GOT3 (cell line): ENCODE measurements around the gene SHKBP1.
"Not testable (repeated sequence)": the region's sequence is repeated elsewhere in the genome, so short reads cannot be mapped to it uniquely, and the experiment has no call there.

Experiments used
- DNase-seq: peaks from one replicate; lab custom pipeline; 2025; ENCODE audit warnings: mixed read lengths; lab: John Stamatoyannopoulos, UW

The SHKBP1 gene

GRCh38 chr19:40576585-40577451, at the start of gene SHKBP1:
SHKBP1 (plus strand) TSS chr19:40576873; CDS start chr19:40576900, 27 bp downstream.
- DNase-seq, result peak; percentile 78

GRCh38 chr19:40528078-40528477, 48.6 kb upstream of the SHKBP1 start:
- no peak for DNase-seq

- DNase-seq, result no peak
These were observed 48.1 kb upstream of the SHKBP1 start for GRCh38 chr19:40528533-40529092.

- DNase-seq, result peak; percentile 33
These were observed 47.3 kb upstream of the SHKBP1 start for GRCh38 chr19:40529093-40529954.

- no peak for DNase-seq
These were observed 46.4 kb upstream of the SHKBP1 start for GRCh38 chr19:40530091-40530901.

- no peak for DNase-seq
These were observed 43.2 kb upstream of the SHKBP1 start for GRCh38 chr19:40533508-40533907.

- DNase-seq, result no peak
These were observed 42.5 kb upstream of the SHKBP1 start for GRCh38 chr19:40534148-40534547.

- no peak for DNase-seq
These were observed 37.6 kb upstream of the SHKBP1 start for GRCh38 chr19:40539070-40539469.

- DNase-seq, result no peak
These were observed 34.3 kb upstream of the SHKBP1 start for GRCh38 chr19:40542202-40542859.

GRCh38 chr19:40543029-40543597, 33.6 kb upstream of the SHKBP1 start:
- DNase-seq, result no peak

- DNase-seq, result not testable (repeated sequence)
These were observed 30.4 kb upstream of the SHKBP1 start for GRCh38 chr19:40546153-40546841.

- DNase-seq, result not testable (repeated sequence)
These were observed 29.5 kb upstream of the SHKBP1 start for GRCh38 chr19:40547190-40547589.

GRCh38 chr19:40547836-40548235, 28.8 kb upstream of the SHKBP1 start:
- DNase-seq, result no peak

GRCh38 chr19:40549007-40549708, 27.5 kb upstream of the SHKBP1 start:
- DNase-seq, result no peak

- no peak for DNase-seq
These were observed 25.7 kb upstream of the SHKBP1 start for GRCh38 chr19:40550951-40551350.

- DNase-seq, result no peak
These were observed 23.8 kb upstream of the SHKBP1 start for GRCh38 chr19:40552848-40553247.

- DNase-seq, result no peak
These were observed 22.5 kb upstream of the SHKBP1 start for GRCh38 chr19:40553885-40554857.

- no peak for DNase-seq
These were observed 20.5 kb upstream of the SHKBP1 start for GRCh38 chr19:40555978-40556689.
